HG03378 (cell line): Measurements from ENCODE around the gene OCA2.

ENCODE experiments used
- ATAC-seq: cut with Tn5 transposase; IDR thresholded peaks from one replicate; pipeline ENCODE4 v1.9.1; 2021; ENCODE audit warnings: mild to moderate bottlenecking, moderate library complexity; ENCODE audit not compliant: unreplicated experiment

The OCA2 gene

DNA sequence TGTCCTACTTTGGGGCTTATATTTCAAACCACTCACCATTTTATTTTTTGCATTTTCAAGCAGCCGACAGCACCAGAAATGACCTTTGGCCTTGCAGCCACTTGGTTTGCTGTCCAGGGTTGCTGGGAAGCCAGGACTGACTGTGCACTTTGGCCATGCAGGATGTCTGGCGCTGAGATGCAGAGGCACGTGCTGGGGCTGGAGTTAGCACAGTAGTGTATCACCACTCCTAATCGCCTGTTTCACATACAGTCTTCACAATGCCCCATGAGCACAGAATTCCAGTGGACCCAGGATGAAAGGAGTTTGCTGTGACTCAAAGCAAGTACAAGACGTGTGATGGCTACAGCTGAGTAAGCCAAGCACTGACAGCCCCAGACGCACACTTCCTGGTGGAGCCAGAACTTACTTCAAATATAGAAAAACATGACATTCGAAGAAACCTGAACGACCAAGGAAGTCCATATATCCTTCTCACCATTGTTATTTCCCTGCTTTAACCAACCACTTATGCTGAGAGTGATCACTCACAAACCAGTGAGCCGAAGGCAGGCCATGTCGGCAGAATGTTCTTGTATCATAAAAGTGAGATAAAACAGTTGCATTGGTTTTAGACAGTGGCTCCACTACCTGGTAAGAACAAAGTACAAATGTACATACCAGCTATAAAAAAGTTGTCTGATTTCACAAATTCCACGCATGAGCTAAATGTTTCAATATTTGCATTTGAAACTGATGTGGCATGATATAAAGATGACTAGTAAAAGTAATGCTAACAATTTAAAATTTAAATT lies 16.0 kb downstream of the OCA2 start:
- no peak for ATAC-seq

DNA sequence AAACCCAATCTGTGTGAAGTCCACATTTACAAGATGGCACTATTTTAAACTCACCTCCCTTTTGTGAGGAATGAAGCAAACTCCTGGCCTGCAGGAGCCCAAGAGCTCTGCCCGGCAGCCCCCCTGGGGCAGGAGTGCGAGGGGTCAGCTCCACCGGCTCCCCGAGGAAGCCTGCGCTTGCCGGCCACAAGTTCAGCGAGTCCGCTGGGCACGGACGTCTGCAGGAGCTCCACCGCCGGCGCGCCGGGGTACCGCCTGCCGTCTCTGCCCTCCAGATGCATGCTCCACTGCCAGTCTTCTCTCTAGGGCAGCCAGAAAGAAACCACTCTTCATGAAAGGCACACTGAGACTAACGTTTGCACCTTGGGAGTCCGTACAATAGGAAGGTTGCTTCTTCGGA lies 17.5 kb downstream of the OCA2 start:
- no peak for ATAC-seq

GRCh38 chr15:28080386-28080785 lies 18.7 kb downstream of the OCA2 start:
- ATAC-seq = no peak

GRCh38 chr15:28079313-28079969 lies 19.7 kb downstream of the OCA2 start:
- no peak for ATAC-seq

- ATAC-seq = no peak
Measured at GRCh38 chr15:28078191-28078719, 20.9 kb downstream of the OCA2 start.

DNA sequence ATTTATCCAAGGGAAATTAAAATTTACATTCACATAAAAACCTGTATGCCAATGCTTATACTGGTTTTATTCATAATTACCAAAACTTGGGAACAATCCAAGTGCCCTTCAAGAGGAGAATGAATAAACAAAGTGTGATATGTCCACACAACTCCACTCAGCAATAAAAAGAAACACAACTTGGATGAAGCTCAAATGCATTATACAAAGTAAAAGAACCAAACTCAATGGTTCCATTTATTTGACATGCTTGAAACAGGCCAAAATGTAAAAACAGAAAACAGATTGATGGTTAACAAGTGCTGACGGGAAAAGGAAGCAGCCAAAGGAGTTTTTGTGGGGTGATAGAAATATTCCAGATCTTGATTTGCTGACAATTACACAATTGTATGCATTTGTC lies 23.5 kb downstream of the OCA2 start:
- no peak for ATAC-seq

GRCh38 chr15:28068930-28069329 lies 30.2 kb downstream of the OCA2 start:
- ATAC-seq = no peak

GRCh38 chr15:28066231-28066630 lies 32.9 kb downstream of the OCA2 start:
- ATAC-seq = no peak

DNA sequence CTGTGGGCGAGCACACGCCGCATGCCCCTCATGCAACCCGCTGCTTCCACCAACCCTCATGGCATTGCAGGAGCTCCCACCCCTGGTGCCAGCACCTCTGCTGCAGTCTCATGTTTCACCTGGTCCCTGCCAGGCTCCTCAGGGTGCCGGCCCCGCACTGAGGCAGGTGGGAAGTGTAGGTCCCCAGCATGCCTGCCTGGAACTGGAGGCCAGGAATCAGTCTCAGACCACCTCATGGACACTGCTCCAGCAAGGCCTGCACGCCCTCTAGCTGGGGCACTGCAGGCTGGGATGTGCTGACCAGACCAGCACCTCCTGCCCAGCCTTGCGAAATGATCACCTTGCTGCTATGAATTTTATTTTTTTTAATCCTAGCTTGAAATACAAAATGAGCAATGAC lies 39.1 kb downstream of the OCA2 start:
- ATAC-seq = no peak

DNA sequence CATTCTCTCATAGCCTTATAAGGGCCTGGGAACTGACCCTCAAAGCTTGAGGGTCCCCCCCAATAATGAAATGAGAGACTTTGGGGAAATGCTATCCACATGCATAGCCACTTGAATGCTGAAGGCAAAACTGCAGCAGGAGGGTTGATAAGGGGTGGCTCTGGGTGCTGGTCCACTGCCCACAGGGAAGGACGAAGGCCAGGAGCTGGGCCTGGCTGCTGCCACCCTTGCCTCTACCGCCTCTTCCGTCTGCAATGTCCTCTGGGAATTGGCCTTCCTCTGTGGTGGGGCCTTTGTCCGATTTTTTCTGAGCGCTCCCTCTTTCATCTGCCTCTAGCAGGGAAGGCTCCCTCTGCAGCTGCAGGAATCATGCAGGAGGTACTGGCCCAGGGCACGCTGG lies 41.0 kb downstream of the OCA2 start:
- no peak for ATAC-seq

DNA sequence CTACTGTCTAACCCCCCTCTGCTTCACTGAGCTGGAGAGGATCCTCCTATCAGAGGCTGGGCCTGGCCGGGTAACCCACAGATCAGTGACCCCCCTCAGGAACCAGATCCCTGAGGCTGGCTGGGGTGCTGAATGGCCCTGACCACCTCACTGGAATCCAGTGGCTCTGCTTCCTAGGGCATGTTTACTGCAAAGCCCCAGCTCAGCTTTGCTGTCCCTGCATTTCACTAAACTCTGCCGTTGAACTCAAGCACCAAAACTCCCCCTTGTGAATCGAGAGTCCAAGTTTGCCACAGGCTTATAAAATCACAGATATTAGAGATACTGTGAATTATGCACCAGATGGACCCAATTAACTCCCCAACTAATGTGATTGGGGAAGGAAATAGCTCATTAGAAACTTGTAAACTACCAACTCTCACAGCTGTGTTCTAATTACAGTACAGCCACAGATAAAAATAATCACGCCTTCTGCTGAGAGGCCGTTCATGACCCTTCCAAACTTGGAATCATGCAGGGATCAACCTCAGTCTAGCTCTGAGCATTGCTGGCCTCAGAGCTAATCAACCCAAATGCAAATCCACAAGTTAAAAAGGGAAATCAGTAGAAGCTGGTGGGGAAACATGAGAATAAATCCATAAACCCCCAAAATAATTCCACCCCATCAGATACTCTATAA lies 47.0 kb downstream of the OCA2 start:
- no peak for ATAC-seq

GRCh38 chr15:28049581-28049980 lies 49.5 kb downstream of the OCA2 start:
- no peak for ATAC-seq

- ATAC-seq = no peak
Measured at GRCh38 chr15:28047277-28047676, 51.8 kb downstream of the OCA2 start.

- no peak for ATAC-seq
Measured at GRCh38 chr15:28044121-28044672, 54.9 kb downstream of the OCA2 start.

- no peak for ATAC-seq
Measured at GRCh38 chr15:28043691-28044091, 55.4 kb downstream of the OCA2 start.

- ATAC-seq = no peak
Measured at GRCh38 chr15:28037969-28038590, 61.0 kb downstream of the OCA2 start.

GRCh38 chr15:28033443-28033842 lies 65.7 kb downstream of the OCA2 start:
- no peak for ATAC-seq

DNA sequence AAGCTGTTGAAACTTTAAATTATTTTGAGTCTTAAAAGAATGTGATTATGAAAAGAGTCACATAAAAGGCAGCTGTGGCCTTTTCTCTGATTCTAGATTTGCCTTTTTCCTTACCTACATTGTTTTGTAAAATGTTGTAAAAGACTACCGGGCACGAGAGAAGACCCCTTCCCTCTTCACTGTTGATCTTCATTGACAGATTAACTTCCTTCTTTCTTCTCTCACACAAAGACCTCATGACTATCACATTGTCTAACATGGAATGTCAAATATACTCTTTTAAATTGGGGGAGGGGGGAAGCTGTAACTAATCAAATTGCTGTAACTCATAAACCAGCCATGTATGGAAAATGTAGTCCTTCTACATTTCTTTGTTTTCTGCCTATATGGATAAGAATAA lies 68.3 kb downstream of the OCA2 start:
- no peak for ATAC-seq

- ATAC-seq = no peak
Measured at GRCh38 chr15:28027714-28028076, 71.4 kb downstream of the OCA2 start.

GRCh38 chr15:28026764-28027713 lies 72.1 kb downstream of the OCA2 start:
- ATAC-seq = no peak
